ENCODE data around the gene PLIN4. TPM values are rescaled to one million over a fixed set of nuclear protein-coding genes. Genes with fewer than 3 reads are reported as not detected.

PLIN4 gene
- total and polyA plus RNA-seq, 9 of the 15 experiments (the other 6 are each of a cell fraction or from before 2014, with no cell fraction given): 0.04 to 0.16 (median 0.07) TPM; not detected in 3

DNA sequence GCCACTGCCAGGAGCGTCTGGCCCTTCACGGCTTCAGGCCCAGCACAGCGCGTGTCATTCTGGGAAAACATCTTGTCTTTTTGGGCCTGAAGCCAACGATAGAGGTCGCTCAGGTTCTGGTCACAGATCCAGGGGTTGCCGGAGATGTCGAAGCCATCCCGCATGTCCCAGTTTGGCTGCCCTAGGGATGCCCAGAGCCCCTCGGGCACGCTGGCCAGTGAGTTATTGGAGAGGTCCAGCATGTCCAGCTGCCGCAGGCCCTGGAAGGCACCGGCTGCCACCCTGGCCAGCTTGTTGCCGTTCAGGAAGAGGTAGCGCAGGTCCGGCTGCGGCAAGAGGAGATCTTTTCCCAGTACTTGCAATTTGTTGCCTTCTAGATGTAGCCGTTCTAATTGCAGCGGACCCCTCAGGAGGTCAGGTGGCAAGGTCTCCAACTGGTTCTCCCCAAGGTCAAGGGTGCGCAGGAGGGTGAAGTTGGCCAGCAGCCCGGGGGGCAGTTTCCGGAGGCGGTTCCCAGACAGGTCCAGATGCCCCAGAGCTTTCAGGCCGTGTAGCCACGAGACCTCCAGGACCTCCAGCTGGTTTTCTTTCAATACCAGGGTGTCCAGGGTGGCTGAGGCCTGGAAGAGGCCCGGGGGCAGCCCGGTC is 19.8 kb upstream of the PLIN4 start (continued):
- TF ChIP-seq DMBX1 (CRISPR knock-in tag; IDR thresholded peaks at IDR 0.05; ENCODE audit: borderline replicate concordance) (no peak), NFIC (IDR thresholded peaks at IDR 0.05) (peak; percentile 81), MYBL2 (IDR thresholded peaks at IDR 0.05; ENCODE audit: low read depth) (no peak), MYBL2 (CRISPR knock-in tag; IDR thresholded peaks at IDR 0.05; ENCODE audit: borderline replicate concordance) (no peak), MBD2 (IDR thresholded peaks at IDR 0.05; ENCODE audit: borderline replicate concordance, low read depth) (no peak)
- TF ChIP-seq, protein P1, sequence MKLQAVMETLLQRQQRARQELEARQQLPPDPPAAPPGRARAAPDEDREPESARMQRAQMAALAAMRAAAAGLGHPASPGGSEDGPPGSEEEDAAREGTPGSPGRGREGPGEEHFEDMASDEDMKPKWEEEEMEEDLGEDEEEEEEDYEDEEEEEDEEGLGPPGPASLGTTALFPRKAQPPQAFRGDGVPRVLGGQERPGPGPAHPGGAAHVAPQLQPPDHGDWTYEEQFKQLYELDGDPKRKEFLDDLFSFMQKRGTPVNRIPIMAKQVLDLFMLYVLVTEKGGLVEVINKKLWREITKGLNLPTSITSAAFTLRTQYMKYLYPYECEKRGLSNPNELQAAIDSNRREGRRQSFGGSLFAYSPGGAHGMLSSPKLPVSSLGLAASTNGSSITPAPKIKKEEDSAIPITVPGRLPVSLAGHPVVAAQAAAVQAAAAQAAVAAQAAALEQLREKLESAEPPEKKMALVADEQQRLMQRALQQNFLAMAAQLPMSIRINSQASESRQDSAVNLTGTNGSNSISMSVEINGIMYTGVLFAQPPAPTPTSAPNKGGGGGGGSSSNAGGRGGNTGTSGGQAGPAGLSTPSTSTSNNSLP (IDR thresholded peaks at IDR 0.05; ENCODE audit: borderline replicate concordance, low read depth, low read length): no peak
- TF ChIP-seq, protein P2, sequence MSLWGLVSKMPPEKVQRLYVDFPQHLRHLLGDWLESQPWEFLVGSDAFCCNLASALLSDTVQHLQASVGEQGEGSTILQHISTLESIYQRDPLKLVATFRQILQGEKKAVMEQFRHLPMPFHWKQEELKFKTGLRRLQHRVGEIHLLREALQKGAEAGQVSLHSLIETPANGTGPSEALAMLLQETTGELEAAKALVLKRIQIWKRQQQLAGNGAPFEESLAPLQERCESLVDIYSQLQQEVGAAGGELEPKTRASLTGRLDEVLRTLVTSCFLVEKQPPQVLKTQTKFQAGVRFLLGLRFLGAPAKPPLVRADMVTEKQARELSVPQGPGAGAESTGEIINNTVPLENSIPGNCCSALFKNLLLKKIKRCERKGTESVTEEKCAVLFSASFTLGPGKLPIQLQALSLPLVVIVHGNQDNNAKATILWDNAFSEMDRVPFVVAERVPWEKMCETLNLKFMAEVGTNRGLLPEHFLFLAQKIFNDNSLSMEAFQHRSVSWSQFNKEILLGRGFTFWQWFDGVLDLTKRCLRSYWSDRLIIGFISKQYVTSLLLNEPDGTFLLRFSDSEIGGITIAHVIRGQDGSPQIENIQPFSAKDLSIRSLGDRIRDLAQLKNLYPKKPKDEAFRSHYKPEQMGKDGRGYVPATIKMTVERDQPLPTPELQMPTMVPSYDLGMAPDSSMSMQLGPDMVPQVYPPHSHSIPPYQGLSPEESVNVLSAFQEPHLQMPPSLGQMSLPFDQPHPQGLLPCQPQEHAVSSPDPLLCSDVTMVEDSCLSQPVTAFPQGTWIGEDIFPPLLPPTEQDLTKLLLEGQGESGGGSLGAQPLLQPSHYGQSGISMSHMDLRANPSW (CRISPR knock-in tag; IDR thresholded peaks at IDR 0.05): no peak
- TF ChIP-seq, protein P3, sequence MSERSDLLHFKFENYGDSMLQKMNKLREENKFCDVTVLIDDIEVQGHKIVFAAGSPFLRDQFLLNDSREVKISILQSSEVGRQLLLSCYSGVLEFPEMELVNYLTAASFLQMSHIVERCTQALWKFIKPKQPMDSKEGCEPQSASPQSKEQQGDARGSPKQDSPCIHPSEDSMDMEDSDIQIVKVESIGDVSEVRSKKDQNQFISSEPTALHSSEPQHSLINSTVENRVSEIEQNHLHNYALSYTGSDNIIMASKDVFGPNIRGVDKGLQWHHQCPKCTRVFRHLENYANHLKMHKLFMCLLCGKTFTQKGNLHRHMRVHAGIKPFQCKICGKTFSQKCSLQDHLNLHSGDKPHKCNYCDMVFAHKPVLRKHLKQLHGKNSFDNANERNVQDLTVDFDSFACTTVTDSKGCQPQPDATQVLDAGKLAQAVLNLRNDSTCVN (CRISPR knock-in tag; IDR thresholded peaks at IDR 0.05): no peak

Measured in K562 (cell line).